T1000 (cell line): ENCODE data around the gene SLC35A5.

Experiments
- DNase-seq: peaks from one replicate; lab custom pipeline; 2025; ENCODE audit warnings: mixed read lengths; lab: John Stamatoyannopoulos, UW

Gene SLC35A5

GRCh38 chr3:112627419-112627818 lies 65.6 kb downstream of the SLC35A5 start:
- no peak for DNase-seq

- DNase-seq: no peak
Measured at GRCh38 chr3:112627919-112628466, 66.1 kb downstream of the SLC35A5 start.

GRCh38 chr3:112629425-112629824 lies 67.6 kb downstream of the SLC35A5 start:
- DNase-seq: no peak

GRCh38 chr3:112631257-112631656 lies 69.4 kb downstream of the SLC35A5 start:
- no peak for DNase-seq

GRCh38 chr3:112632596-112632995 lies 70.8 kb downstream of the SLC35A5 start:
- DNase-seq: no peak

GRCh38 chr3:112633191-112633590 lies 71.3 kb downstream of the SLC35A5 start:
- DNase-seq: no peak

GRCh38 chr3:112633757-112634156 lies 71.9 kb downstream of the SLC35A5 start:
- DNase-seq: no peak

- no peak for DNase-seq
Measured at GRCh38 chr3:112634786-112635541, 73.1 kb downstream of the SLC35A5 start.
